Spleen (tissue), 11 donors: ENCODE results near the gene PRKCA. TPM values are rescaled to one million over a fixed set of nuclear protein-coding genes. Genes with fewer than 3 reads are reported as not detected.
"Not testable (repeated sequence)": the region's sequence is repeated elsewhere in the genome, so short reads cannot be mapped to it uniquely, and the experiment has no call there.

ENCODE experiments used
- DNase-seq: peaks from one replicate; pipeline ENCODE4 v3.0.0-alpha.2; 2020
- H3K27ac ChIP-seq, 8 donors: fragments of 200-600 bp; sonication (generic) in 7 of 8; 1 replicate in 4 of 8; 2 replicates in 4 of 8; pipeline versions ENCODE4 v1.5.0 to v1.8.0; 2016 to 2021; ENCODE audit warnings: inconsistent platforms in 4 of 8, mild to moderate bottlenecking in 4 of 8, moderate library complexity in 1 of 8
- H3K27me3 ChIP-seq, 7 donors: fragments of 200-600 bp; sonication (generic) in 6 of 7; replicated peaks in 1 of 7; 1 replicate in 4 of 7; 2 replicates in 3 of 7; pipeline versions ENCODE4 v1.5.0 to v1.8.0; 2016 to 2021; ENCODE audit warnings: inconsistent platforms in 3 of 7, mild to moderate bottlenecking in 1 of 7
- H3K36me3 ChIP-seq, 6 donors: fragments of 200-600 bp; sonication (generic) in 5 of 6; 1 replicate in 4 of 6; 2 replicates in 2 of 6; pipeline versions ENCODE4 v1.5.0 to v1.8.0; 2016 to 2021; ENCODE audit warnings: inconsistent platforms in 2 of 6
- H3K4me1 ChIP-seq, 6 donors: fragments of 200-600 bp; sonication (generic) in 5 of 6; 1 replicate in 3 of 6; 2 replicates in 3 of 6; pipeline versions ENCODE4 v1.5.0 to v1.8.0; 2016 to 2021; ENCODE audit warnings: inconsistent platforms in 3 of 6
- H3K4me3 ChIP-seq, 8 donors: fragments of 200-600 bp; sonication (generic) in 7 of 8; 1 replicate in 4 of 8; 2 replicates in 4 of 8; pipeline versions ENCODE4 v1.5.0 to v1.8.0; 2016 to 2021; ENCODE audit warnings: inconsistent platforms in 4 of 8, mild to moderate bottlenecking in 4 of 8, moderate library complexity in 2 of 8
- H3K9me3 ChIP-seq, 8 donors: fragments of 200-600 bp; sonication (generic) in 7 of 8; 1 replicate in 4 of 8; 2 replicates in 4 of 8; pipeline versions ENCODE4 v1.5.0 to v1.8.0; 2016 to 2021; ENCODE audit warnings: inconsistent platforms in 4 of 8
- POLR2A ChIP-seq, 3 donors: fragments of 450-650 bp; IDR thresholded peaks; one replicate each; pipeline ENCODE4 v1.5.1; 2017; ENCODE audit warnings: antibody characterized with exemption in 3 of 3, mild to moderate bottlenecking in 1 of 3
- POLR2AphosphoS5 ChIP-seq, 3 donors: sonication (generic); formaldehyde crosslinking; IDR thresholded peaks; one replicate each; pipeline ENCODE4 v1.5.1; 2017; ENCODE audit warnings: antibody characterized with exemption in 3 of 3
- WGBS, 5 donors: extraction: QIAGEN DNeasy Blood & Tissue Kit in 3 of 5; methylation state at CpG; one replicate each; pipeline versions ENCODE4 v1.1.5 to v1.1.7; 2013 to 2018; 5-methylcytosine and 5-hydroxymethylcytosine counted together
- intact Hi-C: fragments of 100-400 bp; cut with DNase I; formaldehyde crosslinking; loops from one replicate; pipeline ENCODE4 v1.15.0; 2023; ENCODE audit warnings: low total_unique reads
- polyA plus RNA-seq, 3 donors: library from polyadenylated mRNA; stranded (reverse); fragments of 200-250 nt; gene quantifications; one replicate each; pipeline ENCODE4 v1.2.1, GENCODE V29; 2013
- total RNA-seq, 7 donors: library from RNA; depleted of rRNA in 3 of 7; stranded (reverse); fragments of >200 nt in 3 of 7; fragmentation: NEBNext Ultra II Directional in 4 of 7; extraction: Animal tissue kit (Norgen Biotek cat#: 25700) in 4 of 7; gene quantifications; one replicate each; pipeline versions ENCODE4 v1.1.0 to v1.2.1, GENCODE V29; 2016 to 2021
- TF ChIP-seq, protein P1 (sequence below), 11 experiments: fragments of 200-600 bp in 7 of 11; fragments of 450-650 bp in 4 of 11; sonication (generic) in 4 of 11; IDR thresholded peaks in 8 of 11; conservative IDR thresholded peaks in 3 of 11; 1 replicate in 7 of 11; 2 replicates in 4 of 11; pipeline versions ENCODE4 v1.4.0 to v1.8.0; 2016 to 2021; ENCODE audit warnings: antibody characterized with exemption in 11 of 11, inconsistent platforms in 4 of 11, mild to moderate bottlenecking in 1 of 11
- donor health status: healthy with polysubstance abuse.
- donor health status: DM: no; HTN: no; CAD: no; lungs with moderate emphysema.
- donor health status: DM: no; HTN: no; CAD: no.
- donor health status: Bipolar disorder and iron deficiency.
- donor health status: healthy.
- donor health status: DM: no; HTN: no; CAD: no.
- donor health status: DM: yes; HTN: yes; CAD: no.

Gene PRKCA
- total and polyA plus RNA-seq, 10 donors, result 1.7 to 59.7 (median 31.2) TPM

DNA sequence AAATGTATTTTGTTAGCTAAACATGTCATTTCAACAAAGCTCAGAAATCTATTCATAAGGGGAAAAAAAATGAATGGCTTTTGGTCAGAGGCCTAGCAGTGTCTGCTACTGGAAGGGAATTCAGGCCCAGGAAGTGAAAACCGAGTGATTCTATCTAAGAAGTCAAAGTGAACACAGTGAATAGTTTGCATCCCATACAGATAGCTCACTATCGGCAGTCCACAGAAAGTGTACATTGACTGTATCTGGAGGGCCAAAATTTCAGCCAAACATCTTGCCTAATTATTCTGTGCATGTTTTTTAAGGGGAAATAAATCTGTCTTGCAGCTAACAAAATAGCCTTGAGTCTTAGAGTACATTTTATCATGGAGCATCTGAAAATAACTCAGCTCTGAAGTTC is 318.1 kb downstream of the PRKCA start:
- 71 to 92% (median 86%) methylated on average over 2 of the region's 2 CpGs for WGBS, 5 donors
- no peaks in the 10 kb centered on the region for H3K27me3 ChIP-seq
- no peak overlapping the region for H3K27ac ChIP-seq
- no peaks in the 10 kb centered on the region for H3K9me3 ChIP-seq
- no peak for TF ChIP-seq POLR2A (IDR thresholded peaks at IDR 0.05)
- TF ChIP-seq, protein P1, sequence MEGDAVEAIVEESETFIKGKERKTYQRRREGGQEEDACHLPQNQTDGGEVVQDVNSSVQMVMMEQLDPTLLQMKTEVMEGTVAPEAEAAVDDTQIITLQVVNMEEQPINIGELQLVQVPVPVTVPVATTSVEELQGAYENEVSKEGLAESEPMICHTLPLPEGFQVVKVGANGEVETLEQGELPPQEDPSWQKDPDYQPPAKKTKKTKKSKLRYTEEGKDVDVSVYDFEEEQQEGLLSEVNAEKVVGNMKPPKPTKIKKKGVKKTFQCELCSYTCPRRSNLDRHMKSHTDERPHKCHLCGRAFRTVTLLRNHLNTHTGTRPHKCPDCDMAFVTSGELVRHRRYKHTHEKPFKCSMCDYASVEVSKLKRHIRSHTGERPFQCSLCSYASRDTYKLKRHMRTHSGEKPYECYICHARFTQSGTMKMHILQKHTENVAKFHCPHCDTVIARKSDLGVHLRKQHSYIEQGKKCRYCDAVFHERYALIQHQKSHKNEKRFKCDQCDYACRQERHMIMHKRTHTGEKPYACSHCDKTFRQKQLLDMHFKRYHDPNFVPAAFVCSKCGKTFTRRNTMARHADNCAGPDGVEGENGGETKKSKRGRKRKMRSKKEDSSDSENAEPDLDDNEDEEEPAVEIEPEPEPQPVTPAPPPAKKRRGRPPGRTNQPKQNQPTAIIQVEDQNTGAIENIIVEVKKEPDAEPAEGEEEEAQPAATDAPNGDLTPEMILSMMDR (IDR thresholded peaks at IDR 0.05 in 8 of 11, conservative IDR thresholded peaks at IDR 0.05 in 3 of 11), result no peak
- no peak for TF ChIP-seq POLR2AphosphoS5 (IDR thresholded peaks at IDR 0.05)
- H3K36me3 ChIP-seq, result no peaks in the 10 kb centered on the region
- no peak for DNase-seq
- H3K4me1 ChIP-seq, result peaks cover 0 to 7% (median 0%) of the 10 kb centered on the region in 6 donors
- intact Hi-C loops, result no loop called here
- H3K4me3 ChIP-seq, result no peak overlapping the region

GRCh38 chr17:66624630-66625029 is 322.2 kb downstream of the PRKCA start:
- H3K4me3 ChIP-seq, H3K36me3 ChIP-seq, H3K9me3 ChIP-seq, H3K4me1 ChIP-seq, H3K27ac ChIP-seq, DNase-seq, intact Hi-C loops, H3K27me3 ChIP-seq: not testable (repeated sequence)
- WGBS, 5 donors, result 74 to 91% (median 86%) methylated on average over 2 of the region's 2 CpGs

GRCh38 chr17:66625311-66625767 is 322.9 kb downstream of the PRKCA start:
- intact Hi-C loops, result no loop called here
- no peak for DNase-seq
- WGBS, 5 donors, result 70 to 86% (median 77%) methylated on average over 2 of the region's 2 CpGs
- Histone ChIP-seq H3K4me1 (peaks cover 0 to 7% (median 0%) of the 10 kb centered on the region in 6 donors), H3K4me3 (no peak overlapping the region), H3K36me3 (no peaks in the 10 kb centered on the region), H3K9me3 (no peaks in the 10 kb centered on the region), H3K27me3 (no peaks in the 10 kb centered on the region), H3K27ac (no peak overlapping the region)
- TF ChIP-seq POLR2AphosphoS5 (IDR thresholded peaks at IDR 0.05) (no peak), POLR2A (IDR thresholded peaks at IDR 0.05) (no peak)
- TF ChIP-seq, protein P1 (IDR thresholded peaks at IDR 0.05 in 8 of 11, conservative IDR thresholded peaks at IDR 0.05 in 3 of 11), result peak in 7 of 11 experiments; percentile 13 to 48 (median 46)

GRCh38 chr17:66627985-66628384 is 325.6 kb downstream of the PRKCA start:
- Histone ChIP-seq H3K27me3 (no peaks in the 10 kb centered on the region), H3K4me1 (peaks cover 0 to 9% (median 0%) of the 10 kb centered on the region in 6 donors), H3K4me3 (no peak overlapping the region), H3K9me3 (no peaks in the 10 kb centered on the region), H3K36me3 (no peaks in the 10 kb centered on the region), H3K27ac (no peak overlapping the region)
- TF ChIP-seq POLR2A (IDR thresholded peaks at IDR 0.05) (no peak), POLR2AphosphoS5 (IDR thresholded peaks at IDR 0.05) (no peak)
- TF ChIP-seq, protein P1 (IDR thresholded peaks at IDR 0.05 in 8 of 11, conservative IDR thresholded peaks at IDR 0.05 in 3 of 11), result no peak
- no peak for DNase-seq
- 74 to 87% (median 83%) methylated on average over 4 of the region's 4 CpGs for WGBS, 5 donors
- intact Hi-C loops, result no loop called here

- 85 to 93% (median 89%) methylated on average over 3 of the region's 3 CpGs for whole genome bisulfite sequencing, 5 donors
- TF ChIP-seq, protein P1 (IDR thresholded peaks at IDR 0.05 in 8 of 11, conservative IDR thresholded peaks at IDR 0.05 in 3 of 11), result no peak
- TF ChIP-seq POLR2A (IDR thresholded peaks at IDR 0.05) (no peak), POLR2AphosphoS5 (IDR thresholded peaks at IDR 0.05) (no peak)
- intact Hi-C loops, result no loop called here
These were observed 327.3 kb downstream of the PRKCA start for GRCh38 chr17:66629762-66630161.

More at GRCh38 chr17:66629762-66630161, 327.3 kb downstream of the PRKCA start:
- Histone ChIP-seq H3K4me1 (peaks cover 0 to 17% (median 0%) of the 10 kb centered on the region in 6 donors), H3K27ac (no peak overlapping the region), H3K4me3 (no peak overlapping the region), H3K9me3 (no peaks in the 10 kb centered on the region), H3K36me3 (no peaks in the 10 kb centered on the region), H3K27me3 (no peaks in the 10 kb centered on the region)
- DNase-seq, result no peak
